HTR-8/SVneo (cell line): Measurements from ENCODE around the gene STAP2.

Experiments used
- DNase-seq: peaks from one replicate; pipeline ENCODE4 v3.0.0; 2011; ENCODE audit warnings: low spot score, mixed read lengths; ENCODE audit not compliant: insufficient read length
- FAIRE-seq: peaks from 2 replicates; lab custom pipeline; 2011; peaks lifted over from hg19 to GRCh38; lab: Jason Lieb, UNC

Gene STAP2

GRCh38 chr19:4338441-4339355 lies at the start of gene STAP2:
STAP2 (minus strand) TSS chr19:4338827; CDS start chr19:4338753, 74 bp downstream.
- DNase-seq = no peak
- FAIRE-seq = no peak

- DNase-seq (no peak), FAIRE-seq (no peak)
Measured at GRCh38 chr19:4386041-4386782, 47.6 kb upstream of the STAP2 start.

- no peak for DNase-seq
- no peak for FAIRE-seq
Measured at GRCh38 chr19:4385291-4386040, 46.8 kb upstream of the STAP2 start.

- FAIRE-seq (no peak), DNase-seq (no peak)
Measured at GRCh38 chr19:4380254-4380727, 41.7 kb upstream of the STAP2 start.

GRCh38 chr19:4379383-4380253 lies 41.0 kb upstream of the STAP2 start:
- no peak for DNase-seq
- FAIRE-seq = no peak

GRCh38 chr19:4378886-4379285 lies 40.3 kb upstream of the STAP2 start:
- FAIRE-seq (no peak), DNase-seq (no peak)

GRCh38 chr19:4376991-4377781 lies 38.6 kb upstream of the STAP2 start:
- no peak for FAIRE-seq
- DNase-seq = no peak

- FAIRE-seq = no peak
Measured at GRCh38 chr19:4376671-4376990, 38.0 kb upstream of the STAP2 start.

GRCh38 chr19:4376028-4376670 lies 37.5 kb upstream of the STAP2 start:
- DNase-seq (no peak), FAIRE-seq (no peak)

More at GRCh38 chr19:4376671-4376990, 38.0 kb upstream of the STAP2 start:
- DNase-seq = no peak

- DNase-seq (no peak), FAIRE-seq (no peak)
Measured at GRCh38 chr19:4375164-4376027, 36.8 kb upstream of the STAP2 start.

- FAIRE-seq (peak; percentile 46), DNase-seq (peak; percentile 71)
Measured at GRCh38 chr19:4374498-4375163, 36.0 kb upstream of the STAP2 start.

- DNase-seq = no peak
- no peak for FAIRE-seq
Measured at GRCh38 chr19:4373601-4374497, 35.2 kb upstream of the STAP2 start.

GRCh38 chr19:4373013-4373367 lies 34.4 kb upstream of the STAP2 start:
- FAIRE-seq (no peak), DNase-seq (no peak)

GRCh38 chr19:4372165-4373012 lies 33.8 kb upstream of the STAP2 start:
- FAIRE-seq (no peak), DNase-seq (no peak)
